Measurements from ENCODE around the gene DAPL1. TPM values are rescaled to one million over a fixed set of nuclear protein-coding genes. Genes with fewer than 3 reads are reported as not detected.

DAPL1 gene
- total and polyA plus RNA-seq, 10 of the 15 experiments (the other 5 are each of a cell fraction or from before 2014, with no cell fraction given): not detected

GRCh38 chr2:158810731-158811460 lies 15.8 kb downstream of the DAPL1 start (continued):
- TF ChIP-seq, protein P1, sequence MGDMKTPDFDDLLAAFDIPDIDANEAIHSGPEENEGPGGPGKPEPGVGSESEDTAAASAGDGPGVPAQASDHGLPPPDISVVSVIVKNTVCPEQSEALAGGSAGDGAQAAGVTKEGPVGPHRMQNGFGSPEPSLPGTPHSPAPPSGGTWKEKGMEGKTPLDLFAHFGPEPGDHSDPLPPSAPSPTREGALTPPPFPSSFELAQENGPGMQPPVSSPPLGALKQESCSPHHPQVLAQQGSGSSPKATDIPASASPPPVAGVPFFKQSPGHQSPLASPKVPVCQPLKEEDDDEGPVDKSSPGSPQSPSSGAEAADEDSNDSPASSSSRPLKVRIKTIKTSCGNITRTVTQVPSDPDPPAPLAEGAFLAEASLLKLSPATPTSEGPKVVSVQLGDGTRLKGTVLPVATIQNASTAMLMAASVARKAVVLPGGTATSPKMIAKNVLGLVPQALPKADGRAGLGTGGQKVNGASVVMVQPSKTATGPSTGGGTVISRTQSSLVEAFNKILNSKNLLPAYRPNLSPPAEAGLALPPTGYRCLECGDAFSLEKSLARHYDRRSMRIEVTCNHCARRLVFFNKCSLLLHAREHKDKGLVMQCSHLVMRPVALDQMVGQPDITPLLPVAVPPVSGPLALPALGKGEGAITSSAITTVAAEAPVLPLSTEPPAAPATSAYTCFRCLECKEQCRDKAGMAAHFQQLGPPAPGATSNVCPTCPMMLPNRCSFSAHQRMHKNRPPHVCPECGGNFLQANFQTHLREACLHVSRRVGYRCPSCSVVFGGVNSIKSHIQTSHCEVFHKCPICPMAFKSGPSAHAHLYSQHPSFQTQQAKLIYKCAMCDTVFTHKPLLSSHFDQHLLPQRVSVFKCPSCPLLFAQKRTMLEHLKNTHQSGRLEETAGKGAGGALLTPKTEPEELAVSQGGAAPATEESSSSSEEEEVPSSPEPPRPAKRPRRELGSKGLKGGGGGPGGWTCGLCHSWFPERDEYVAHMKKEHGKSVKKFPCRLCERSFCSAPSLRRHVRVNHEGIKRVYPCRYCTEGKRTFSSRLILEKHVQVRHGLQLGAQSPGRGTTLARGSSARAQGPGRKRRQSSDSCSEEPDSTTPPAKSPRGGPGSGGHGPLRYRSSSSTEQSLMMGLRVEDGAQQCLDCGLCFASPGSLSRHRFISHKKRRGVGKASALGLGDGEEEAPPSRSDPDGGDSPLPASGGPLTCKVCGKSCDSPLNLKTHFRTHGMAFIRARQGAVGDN (IDR thresholded peaks at IDR 0.05): no peak
- TF ChIP-seq GATAD2B (conservative IDR thresholded peaks at IDR 0.05; ENCODE audit: low read depth) (no peak), ASH2L (IDR thresholded peaks at IDR 0.05; ENCODE audit: borderline replicate concordance, low read depth) (no peak), TBL1XR1 (IDR thresholded peaks at IDR 0.05; ENCODE audit: low read depth, low read length) (no peak), RELA (IDR thresholded peaks at IDR 0.05; ENCODE audit: borderline replicate concordance, partially characterized antibody) (no peak), TCF3 (IDR thresholded peaks at IDR 0.05; ENCODE audit: borderline replicate concordance, insufficient read depth, low read depth, low read length) (no peak), POU2F2 (IDR thresholded peaks at IDR 0.05; ENCODE audit: borderline replicate concordance, low read depth, low read length) (no peak), ZBTB11 (CRISPR knock-in tag; IDR thresholded peaks at IDR 0.05) (no peak), ZNF24 (IDR thresholded peaks at IDR 0.05) (no peak), PRDM15 (CRISPR knock-in tag; IDR thresholded peaks at IDR 0.05) (no peak)
- TF ChIP-seq, protein P2, sequence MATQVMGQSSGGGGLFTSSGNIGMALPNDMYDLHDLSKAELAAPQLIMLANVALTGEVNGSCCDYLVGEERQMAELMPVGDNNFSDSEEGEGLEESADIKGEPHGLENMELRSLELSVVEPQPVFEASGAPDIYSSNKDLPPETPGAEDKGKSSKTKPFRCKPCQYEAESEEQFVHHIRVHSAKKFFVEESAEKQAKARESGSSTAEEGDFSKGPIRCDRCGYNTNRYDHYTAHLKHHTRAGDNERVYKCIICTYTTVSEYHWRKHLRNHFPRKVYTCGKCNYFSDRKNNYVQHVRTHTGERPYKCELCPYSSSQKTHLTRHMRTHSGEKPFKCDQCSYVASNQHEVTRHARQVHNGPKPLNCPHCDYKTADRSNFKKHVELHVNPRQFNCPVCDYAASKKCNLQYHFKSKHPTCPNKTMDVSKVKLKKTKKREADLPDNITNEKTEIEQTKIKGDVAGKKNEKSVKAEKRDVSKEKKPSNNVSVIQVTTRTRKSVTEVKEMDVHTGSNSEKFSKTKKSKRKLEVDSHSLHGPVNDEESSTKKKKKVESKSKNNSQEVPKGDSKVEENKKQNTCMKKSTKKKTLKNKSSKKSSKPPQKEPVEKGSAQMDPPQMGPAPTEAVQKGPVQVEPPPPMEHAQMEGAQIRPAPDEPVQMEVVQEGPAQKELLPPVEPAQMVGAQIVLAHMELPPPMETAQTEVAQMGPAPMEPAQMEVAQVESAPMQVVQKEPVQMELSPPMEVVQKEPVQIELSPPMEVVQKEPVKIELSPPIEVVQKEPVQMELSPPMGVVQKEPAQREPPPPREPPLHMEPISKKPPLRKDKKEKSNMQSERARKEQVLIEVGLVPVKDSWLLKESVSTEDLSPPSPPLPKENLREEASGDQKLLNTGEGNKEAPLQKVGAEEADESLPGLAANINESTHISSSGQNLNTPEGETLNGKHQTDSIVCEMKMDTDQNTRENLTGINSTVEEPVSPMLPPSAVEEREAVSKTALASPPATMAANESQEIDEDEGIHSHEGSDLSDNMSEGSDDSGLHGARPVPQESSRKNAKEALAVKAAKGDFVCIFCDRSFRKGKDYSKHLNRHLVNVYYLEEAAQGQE (IDR thresholded peaks at IDR 0.05; ENCODE audit: low read depth, low read length): no peak
- TF ChIP-seq, protein P3, sequence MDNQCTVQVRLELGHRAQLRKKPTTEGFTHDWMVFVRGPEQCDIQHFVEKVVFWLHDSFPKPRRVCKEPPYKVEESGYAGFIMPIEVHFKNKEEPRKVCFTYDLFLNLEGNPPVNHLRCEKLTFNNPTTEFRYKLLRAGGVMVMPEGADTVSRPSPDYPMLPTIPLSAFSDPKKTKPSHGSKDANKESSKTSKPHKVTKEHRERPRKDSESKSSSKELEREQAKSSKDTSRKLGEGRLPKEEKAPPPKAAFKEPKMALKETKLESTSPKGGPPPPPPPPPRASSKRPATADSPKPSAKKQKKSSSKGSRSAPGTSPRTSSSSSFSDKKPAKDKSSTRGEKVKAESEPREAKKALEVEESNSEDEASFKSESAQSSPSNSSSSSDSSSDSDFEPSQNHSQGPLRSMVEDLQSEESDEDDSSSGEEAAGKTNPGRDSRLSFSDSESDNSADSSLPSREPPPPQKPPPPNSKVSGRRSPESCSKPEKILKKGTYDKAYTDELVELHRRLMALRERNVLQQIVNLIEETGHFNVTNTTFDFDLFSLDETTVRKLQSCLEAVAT (IDR thresholded peaks at IDR 0.05): no peak

Data from GM12878 (cell line).